SK-N-SH treated with all-trans-retinoic acid at 6 μM for 48 hours (cell line): ENCODE data around the gene TBCA.

ENCODE experiments used
- ATAC-seq: fragments of 200-7000 bp; cut with Tn5 transposase; 3 replicates; pipeline ENCODE4 v1.9.1; 2020; ENCODE audit warnings: mild to moderate bottlenecking, moderate library complexity
- ARNTL ChIP-seq: fragments of 450-650 bp; formaldehyde crosslinking; IDR thresholded peaks from 2 replicates; pipeline ENCODE4 v1.5.0; 2020; ENCODE audit warnings: low read depth, mild to moderate bottlenecking, moderate library complexity, borderline replicate concordance
- CREB5 ChIP-seq: fragments of 250-450 bp; sonication (Bioruptor Pico); IDR thresholded peaks from 2 replicates; pipeline ENCODE4 v1.5.1; 2020; ENCODE audit warnings: low read depth, mild to moderate bottlenecking, moderate library complexity
- CSDC2 ChIP-seq: fragments of 250-450 bp; sonication (Bioruptor Pico); IDR thresholded peaks from 2 replicates; pipeline ENCODE4 v1.5.0; 2020; ENCODE audit warnings: mild to moderate bottlenecking, moderate library complexity
- CSRNP3 ChIP-seq: fragments of 250-450 bp; sonication (Bioruptor Pico); IDR thresholded peaks from 2 replicates; pipeline ENCODE4 v1.5.1; 2021; ENCODE audit warnings: mild to moderate bottlenecking, moderate library complexity
- ESRRG ChIP-seq: fragments of 250-450 bp; sonication (Bioruptor Pico); IDR thresholded peaks from 2 replicates; pipeline ENCODE4 v1.6.1; 2021; ENCODE audit warnings: mild to moderate bottlenecking
- GLIS3 ChIP-seq: fragments of 250-450 bp; sonication (Bioruptor Pico); IDR thresholded peaks from 2 replicates; pipeline ENCODE4 v1.5.0; 2020; ENCODE audit warnings: mild to moderate bottlenecking, moderate library complexity
- ISL1 ChIP-seq: fragments of 250-450 bp; sonication (Bioruptor Pico); IDR thresholded peaks from 2 replicates; pipeline ENCODE4 v2.1.2; 2022; ENCODE audit warnings: mild to moderate bottlenecking, moderate library complexity
- OSR1 ChIP-seq: fragments of 250-450 bp; sonication (Bioruptor Pico); IDR thresholded peaks from 2 replicates; pipeline ENCODE4 v1.8.0; 2022; ENCODE audit warnings: moderate library complexity, mild to moderate bottlenecking, inconsistent platforms
- PATZ1 ChIP-seq: fragments of 250-450 bp; sonication (Bioruptor Pico); IDR thresholded peaks from 2 replicates; pipeline ENCODE4 v1.8.0; 2020; ENCODE audit warnings: mild to moderate bottlenecking, moderate library complexity, borderline replicate concordance
- POU6F1 ChIP-seq: fragments of 250-450 bp; sonication (Bioruptor Pico); IDR thresholded peaks from 2 replicates; pipeline ENCODE4 v1.8.0; 2021; ENCODE audit warnings: low read depth, mild to moderate bottlenecking, moderate library complexity, borderline replicate concordance
- PPARA ChIP-seq: fragments of 250-450 bp; sonication (Bioruptor Pico); IDR thresholded peaks from 2 replicates; pipeline ENCODE4 v1.5.0; 2020; ENCODE audit warnings: mild to moderate bottlenecking, borderline replicate concordance
- RARB ChIP-seq: fragments of 250-450 bp; sonication (Bioruptor Pico); IDR thresholded peaks from 2 replicates; pipeline ENCODE4 v1.8.0; 2021; ENCODE audit warnings: mild to moderate bottlenecking, moderate library complexity
- SNAI2 ChIP-seq: fragments of 250-450 bp; sonication (Bioruptor Pico); IDR thresholded peaks from 2 replicates; pipeline ENCODE4 v1.5.0; 2020; ENCODE audit warnings: mild to moderate bottlenecking, moderate library complexity
- TCF4 ChIP-seq: fragments of 250-450 bp; sonication (Bioruptor Pico); IDR thresholded peaks from 2 replicates; pipeline ENCODE4 v1.8.0; 2021; ENCODE audit warnings: mild to moderate bottlenecking, moderate library complexity, borderline replicate concordance
- TOX ChIP-seq: fragments of 250-450 bp; sonication (Bioruptor Pico); IDR thresholded peaks from 2 replicates; pipeline ENCODE4 v1.8.0; 2021; ENCODE audit warnings: mild to moderate bottlenecking, moderate library complexity, borderline replicate concordance
- TSHZ2 ChIP-seq: fragments of 250-450 bp; sonication (Bioruptor Pico); IDR thresholded peaks from 2 replicates; pipeline ENCODE4 v1.5.0; 2020; ENCODE audit warnings: mild to moderate bottlenecking, moderate library complexity
- ZC3H10 ChIP-seq: fragments of 250-450 bp; sonication (Bioruptor Pico); IDR thresholded peaks from 2 replicates; pipeline ENCODE4 v1.5.1; 2021; ENCODE audit warnings: mild to moderate bottlenecking, moderate library complexity
- ZFP3 ChIP-seq: fragments of 250-450 bp; sonication (Bioruptor Pico); IDR thresholded peaks from 2 replicates; pipeline ENCODE4 v1.5.0; 2020; ENCODE audit warnings: mild to moderate bottlenecking, moderate library complexity
- ZFP30 ChIP-seq: fragments of 450-650 bp; formaldehyde crosslinking; IDR thresholded peaks from 2 replicates; pipeline ENCODE4 v1.5.0; 2022; ENCODE audit warnings: mild to moderate bottlenecking, moderate library complexity
- ZNF565 ChIP-seq: fragments of 450-650 bp; formaldehyde crosslinking; conservative IDR thresholded peaks from 2 replicates; pipeline ENCODE4 v1.5.0; 2020; ENCODE audit warnings: low read depth, mild to moderate bottlenecking, moderate library complexity
- ZNF70 ChIP-seq: fragments of 450-650 bp; formaldehyde crosslinking; IDR thresholded peaks from 2 replicates; pipeline ENCODE4 v1.5.0; 2020; ENCODE audit warnings: mild to moderate bottlenecking, moderate library complexity
- ZNF8 ChIP-seq: fragments of 450-650 bp; formaldehyde crosslinking; IDR thresholded peaks from 2 replicates; pipeline ENCODE4 v1.5.0; 2020; ENCODE audit warnings: mild to moderate bottlenecking, moderate library complexity

TBCA gene

GRCh38 chr5:77709993-77710685 is 66.0 kb downstream of the TBCA start:
- TF ChIP-seq RARB (CRISPR knock-in tag) = no peak
- TF ChIP-seq PPARA (CRISPR knock-in tag) = no peak
- no peak for ATAC-seq

- ATAC-seq = no peak
- no peak for TF ChIP-seq SNAI2 (CRISPR knock-in tag)
- no peak for TF ChIP-seq CSRNP3
- TF ChIP-seq GLIS3 = no peak
- TF ChIP-seq ZNF70 (CRISPR knock-in tag) = no peak
- TF ChIP-seq ZNF8 (CRISPR knock-in tag) = no peak
- TF ChIP-seq ESRRG (CRISPR knock-in tag) = no peak
- no peak for TF ChIP-seq TOX
- no peak for TF ChIP-seq CSDC2 (CRISPR knock-in tag)
- TF ChIP-seq OSR1 = no peak
- TF ChIP-seq POU6F1 (CRISPR knock-in tag) = no peak
- TF ChIP-seq PATZ1 (CRISPR knock-in tag) = no peak
- TF ChIP-seq RARB (CRISPR knock-in tag) = no peak
- no peak for TF ChIP-seq TCF4 (CRISPR knock-in tag)
- TF ChIP-seq ISL1 = no peak
- no peak for TF ChIP-seq ZC3H10 (CRISPR knock-in tag)
- no peak for TF ChIP-seq TSHZ2 (CRISPR knock-in tag)
- no peak for TF ChIP-seq ZFP30 (CRISPR knock-in tag)
- no peak for TF ChIP-seq ZFP3 (CRISPR knock-in tag)
- TF ChIP-seq ARNTL (CRISPR knock-in tag) = no peak
- TF ChIP-seq PPARA (CRISPR knock-in tag) = no peak
These were observed 66.8 kb downstream of the TBCA start for GRCh38 chr5:77709340-77709739.

- ATAC-seq = no peak
- TF ChIP-seq PPARA (CRISPR knock-in tag) (no peak), SNAI2 (CRISPR knock-in tag) (no peak), TSHZ2 (CRISPR knock-in tag) (no peak), RARB (CRISPR knock-in tag) (no peak), ZNF565 (CRISPR knock-in tag) (no peak), CREB5 (no peak), ZC3H10 (CRISPR knock-in tag) (no peak), TCF4 (CRISPR knock-in tag) (no peak), ESRRG (CRISPR knock-in tag) (no peak), ZNF8 (CRISPR knock-in tag) (no peak), CSDC2 (CRISPR knock-in tag) (no peak), ZFP3 (CRISPR knock-in tag) (no peak), ZNF70 (CRISPR knock-in tag) (no peak), CSRNP3 (no peak)
These were observed 68.3 kb downstream of the TBCA start for GRCh38 chr5:77707791-77708190.
